ENCODE measurements around the gene NOC2L. TPM values are rescaled to one million over a fixed set of nuclear protein-coding genes. Genes with fewer than 3 reads are reported as not detected.

NOC2L gene
- total RNA-seq, 1 donor from 2014 or later = 95.5 TPM

DNA sequence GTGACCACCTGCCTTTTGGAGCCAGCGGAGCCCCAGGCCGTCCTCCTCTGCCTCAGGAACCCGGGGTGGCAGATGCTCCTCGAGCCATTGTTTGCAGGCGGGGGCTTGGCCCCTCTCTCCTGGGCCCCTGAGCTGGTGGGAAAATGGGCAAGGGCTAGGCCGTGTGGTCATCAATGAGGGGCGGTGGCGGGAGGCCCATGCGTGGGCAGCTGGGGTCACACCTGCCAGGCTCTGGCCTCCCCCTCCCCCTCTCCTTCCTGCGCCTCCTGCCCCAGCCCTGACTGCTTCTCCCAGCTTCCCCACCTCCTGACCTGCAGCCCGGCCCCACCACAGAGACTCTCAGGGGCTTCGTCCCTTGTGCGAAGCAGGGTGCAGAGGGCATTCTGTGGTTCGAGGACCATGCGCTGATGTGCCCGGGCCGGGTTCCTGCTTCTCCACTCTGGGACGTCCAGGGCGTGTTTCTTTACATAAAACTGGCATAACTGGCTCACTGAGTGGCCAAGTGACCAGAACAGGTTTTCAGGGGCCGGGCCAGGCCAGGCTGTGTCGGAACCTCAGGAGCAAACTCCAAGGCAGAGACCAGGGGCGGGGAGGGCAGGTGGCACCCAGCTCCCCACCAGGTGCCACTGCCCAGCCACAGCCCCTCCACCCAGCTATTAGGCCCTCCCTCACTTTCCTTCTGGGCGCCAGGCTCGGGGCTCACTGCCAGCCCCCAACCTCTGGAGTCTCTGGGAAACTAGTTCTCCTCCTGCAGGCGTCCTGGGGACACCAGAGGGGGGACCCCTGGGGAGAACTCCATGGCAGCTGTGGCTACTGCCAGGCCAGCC lies 26.1 kb downstream of the NOC2L start:
- DNase-seq (no peak), ATAC-seq (ENCODE audit: low read depth) (no peak)
- Mint-ChIP-seq H3K4me3 (no peak overlapping the region), H3K9me3 (no peaks in the 10 kb centered on the region), H3K27ac (no peak overlapping the region), H3K36me3 (ENCODE audit: low read depth) (no peaks in the 10 kb centered on the region), H3K27me3 (peaks cover 30% of the 10 kb centered on the region), H3K4me1 (no peaks in the 10 kb centered on the region)
- CTCF ChIA-PET = no interaction called here
- intact Hi-C loops (cut with micrococcal nuclease) = no loop called here
- TF ChIP-seq, protein P1, sequence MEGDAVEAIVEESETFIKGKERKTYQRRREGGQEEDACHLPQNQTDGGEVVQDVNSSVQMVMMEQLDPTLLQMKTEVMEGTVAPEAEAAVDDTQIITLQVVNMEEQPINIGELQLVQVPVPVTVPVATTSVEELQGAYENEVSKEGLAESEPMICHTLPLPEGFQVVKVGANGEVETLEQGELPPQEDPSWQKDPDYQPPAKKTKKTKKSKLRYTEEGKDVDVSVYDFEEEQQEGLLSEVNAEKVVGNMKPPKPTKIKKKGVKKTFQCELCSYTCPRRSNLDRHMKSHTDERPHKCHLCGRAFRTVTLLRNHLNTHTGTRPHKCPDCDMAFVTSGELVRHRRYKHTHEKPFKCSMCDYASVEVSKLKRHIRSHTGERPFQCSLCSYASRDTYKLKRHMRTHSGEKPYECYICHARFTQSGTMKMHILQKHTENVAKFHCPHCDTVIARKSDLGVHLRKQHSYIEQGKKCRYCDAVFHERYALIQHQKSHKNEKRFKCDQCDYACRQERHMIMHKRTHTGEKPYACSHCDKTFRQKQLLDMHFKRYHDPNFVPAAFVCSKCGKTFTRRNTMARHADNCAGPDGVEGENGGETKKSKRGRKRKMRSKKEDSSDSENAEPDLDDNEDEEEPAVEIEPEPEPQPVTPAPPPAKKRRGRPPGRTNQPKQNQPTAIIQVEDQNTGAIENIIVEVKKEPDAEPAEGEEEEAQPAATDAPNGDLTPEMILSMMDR (IDR thresholded peaks at IDR 0.05) = no peak
- POLR2A ChIA-PET = no interaction called here

DNA sequence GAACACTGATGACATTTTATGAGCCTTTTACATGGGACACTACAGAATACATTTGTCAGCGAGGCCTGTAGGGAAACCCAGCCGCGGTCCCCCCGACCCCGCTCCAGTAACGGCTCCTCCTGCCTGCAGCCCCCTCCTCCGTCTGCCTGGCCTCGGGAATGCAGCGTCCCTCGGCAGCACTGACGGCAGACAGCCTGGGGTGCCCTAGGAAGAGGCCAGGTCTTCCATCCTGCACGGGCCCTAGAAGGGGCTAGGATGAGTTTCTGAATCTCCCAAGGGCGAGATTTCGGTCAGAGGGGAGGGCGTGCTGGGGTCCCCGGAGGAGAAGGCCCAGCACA lies 26.9 kb downstream of the NOC2L start:
- H3K27me3 Mint-ChIP-seq = peaks cover 34% of the 10 kb centered on the region
- no peaks in the 10 kb centered on the region for H3K9me3 Mint-ChIP-seq
- H3K4me1 Mint-ChIP-seq = no peaks in the 10 kb centered on the region
- ChIA-PET CTCF (no interaction called here), POLR2A (no interaction called here)
- ATAC-seq (ENCODE audit: low read depth) (no peak), DNase-seq (no peak)
- intact Hi-C loops (cut with micrococcal nuclease) = no loop called here
- no peak overlapping the region for H3K4me3 Mint-ChIP-seq
- TF ChIP-seq, protein P1 (IDR thresholded peaks at IDR 0.05) = no peak
- no peak overlapping the region for H3K27ac Mint-ChIP-seq
- no peaks in the 10 kb centered on the region for H3K36me3 Mint-ChIP-seq (ENCODE audit: low read depth)

DNA sequence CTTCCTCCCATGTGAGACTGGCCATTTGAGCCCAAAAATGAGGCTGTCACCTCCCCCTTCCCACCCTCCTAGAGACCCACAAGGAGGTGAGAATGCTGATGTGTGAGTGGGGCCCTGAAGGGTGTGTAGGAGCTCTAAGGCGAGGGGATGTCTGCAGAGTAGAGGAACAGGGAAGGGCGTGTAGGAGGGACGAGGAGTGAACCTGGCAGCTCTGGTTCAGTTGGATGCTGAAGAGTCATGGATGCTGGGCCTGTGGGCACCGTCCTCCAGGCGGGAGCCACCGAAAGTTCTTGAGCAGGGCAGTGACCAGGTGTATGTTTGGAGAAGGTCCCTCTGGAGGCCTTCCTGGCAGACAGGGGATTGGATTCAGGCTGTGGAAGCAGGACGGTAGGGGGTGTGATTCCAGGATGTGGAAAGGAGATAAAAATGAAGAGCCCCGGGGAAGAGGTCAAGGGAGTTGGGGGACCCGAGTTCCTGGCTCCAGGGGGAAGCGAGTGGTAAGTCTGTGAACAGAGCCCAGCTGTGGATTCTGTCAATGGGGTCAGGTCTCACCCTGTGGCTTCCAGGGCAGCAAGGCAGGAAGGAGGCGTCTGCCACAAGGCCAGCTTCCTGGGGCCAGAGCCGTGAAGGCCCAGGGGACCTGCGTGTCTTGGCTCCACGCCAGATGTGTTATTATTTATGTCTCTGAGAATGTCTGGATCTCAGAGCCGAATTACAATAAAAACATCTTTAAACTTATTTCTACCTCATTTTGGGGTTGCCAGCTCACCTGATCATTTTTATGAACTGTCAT lies 27.5 kb downstream of the NOC2L start:
- no peak overlapping the region for H3K4me3 Mint-ChIP-seq
- POLR2A ChIA-PET = no interaction called here

DNA sequence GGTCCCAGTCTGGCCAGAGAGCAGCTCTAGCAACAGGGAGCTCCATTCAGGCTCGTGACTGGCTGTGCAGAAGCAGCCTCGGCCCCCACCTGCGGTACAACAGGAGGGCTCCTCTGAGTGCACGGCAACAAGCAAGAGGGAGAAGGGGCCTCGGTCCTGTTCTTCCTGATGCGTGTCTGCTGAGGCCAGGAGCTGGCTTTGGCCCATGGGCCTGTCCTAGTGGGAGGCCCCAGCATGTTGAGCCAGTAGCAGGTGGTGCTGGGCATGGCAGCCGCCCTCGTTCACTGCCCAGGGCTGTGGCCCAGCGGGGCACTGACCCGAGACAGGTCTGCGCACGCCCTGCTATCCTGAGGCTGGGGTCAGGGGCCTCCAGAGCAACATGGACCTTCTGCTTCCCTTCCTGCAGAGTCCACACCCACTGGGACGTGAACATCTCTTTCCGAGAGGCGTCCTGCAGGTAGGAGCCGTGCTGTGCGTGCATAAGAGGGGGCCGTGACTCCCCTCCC lies 28.4 kb downstream of the NOC2L start:
- POLR2A ChIA-PET = no interaction called here
- Mint-ChIP-seq H3K4me3 (no peak overlapping the region), H3K27me3 (peaks cover 41% of the 10 kb centered on the region), H3K27ac (no peak overlapping the region), H3K9me3 (no peaks in the 10 kb centered on the region), H3K36me3 (ENCODE audit: low read depth) (no peaks in the 10 kb centered on the region), H3K4me1 (peaks cover 5% of the 10 kb centered on the region)
- ATAC-seq (ENCODE audit: low read depth) = no peak
- intact Hi-C loops (cut with micrococcal nuclease) = no loop called here
- CTCF ChIA-PET = no interaction called here
- TF ChIP-seq, protein P1 (IDR thresholded peaks at IDR 0.05) = no peak
- DNase-seq = no peak

More for the DNA sequence above, 27.5 kb downstream of the NOC2L start:
- DNase-seq (no peak), ATAC-seq (ENCODE audit: low read depth) (no peak)
- Mint-ChIP-seq H3K27ac (no peak overlapping the region), H3K4me1 (no peaks in the 10 kb centered on the region), H3K9me3 (no peaks in the 10 kb centered on the region), H3K27me3 (peaks cover 35% of the 10 kb centered on the region), H3K36me3 (ENCODE audit: low read depth) (no peaks in the 10 kb centered on the region)
- CTCF ChIA-PET = no interaction called here
- intact Hi-C loops (cut with micrococcal nuclease) = no loop called here
- TF ChIP-seq, protein P1 (IDR thresholded peaks at IDR 0.05) = no peak

Data from activated B cell treated with CpG ODN at 0.5 μM for 24 hours (primary cell).